Neuronal stem cell (in vitro differentiated cells): Measurements from ENCODE around the gene MT1A. TPM values are rescaled to one million over a fixed set of nuclear protein-coding genes. Genes with fewer than 3 reads are reported as not detected.

Experiments
- DNase-seq: peaks from one replicate; pipeline ENCODE4 v3.0.0-alpha.2; 2013; ENCODE audit warnings: low spot score
- H2AFZ ChIP-seq: one replicate; pipeline ENCODE4 v1.6.1; 2013; ENCODE audit warnings: mild to moderate bottlenecking, low read length, inconsistent platforms
- H2AK5ac ChIP-seq: 2 replicates; pipeline ENCODE4 v1.6.1; 2013; ENCODE audit warnings: low read depth, mild to moderate bottlenecking, inconsistent platforms, low read length, moderate library complexity, mixed read lengths
- H2BK120ac ChIP-seq: 2 replicates; pipeline ENCODE4 v1.6.1; 2013; ENCODE audit warnings: low read depth, mild to moderate bottlenecking, inconsistent platforms, low read length, moderate library complexity, mixed read lengths
- H2BK12ac ChIP-seq: one replicate; pipeline ENCODE4 v1.6.1; 2013; ENCODE audit warnings: low read length, inconsistent platforms
- H2BK15ac ChIP-seq: 2 replicates; pipeline ENCODE4 v1.6.1; 2013; ENCODE audit warnings: mild to moderate bottlenecking, low read length, inconsistent platforms, mixed read lengths
- H2BK5ac ChIP-seq: one replicate; pipeline ENCODE4 v1.6.1; 2013; ENCODE audit warnings: inconsistent platforms, mild to moderate bottlenecking, low read length, moderate library complexity
- H3K14ac ChIP-seq: one replicate; pipeline ENCODE4 v1.6.1; 2013; ENCODE audit warnings: low read length, inconsistent platforms
- H3K18ac ChIP-seq: 2 replicates; pipeline ENCODE4 v1.6.1; 2013; ENCODE audit warnings: low read length, inconsistent platforms
- H3K23ac ChIP-seq: 2 replicates; pipeline ENCODE4 v1.6.1; 2013; ENCODE audit warnings: low read depth, mild to moderate bottlenecking, mixed read lengths, low read length, inconsistent platforms; ENCODE audit not compliant: poor library complexity
- H3K27ac ChIP-seq: replicated peaks from 3 replicates; pipeline ENCODE4 v1.5.1; 2013; ENCODE audit warnings: low read length, inconsistent platforms
- H3K27me3 ChIP-seq, 3 experiments: 2 replicates each; pipeline ENCODE4 v1.6.1; 2013; ENCODE audit warnings: low read length in 3 of 3, mild to moderate bottlenecking in 2 of 3, inconsistent platforms in 1 of 3, low read depth in 1 of 3, mixed read lengths in 1 of 3, moderate library complexity in 1 of 3; ENCODE audit not compliant: control insufficient read depth in 3 of 3, insufficient read depth in 3 of 3
- H3K36me3 ChIP-seq, 2 donors: replicated peaks in 1 of 2; 2 replicates each; pipeline ENCODE4 v1.6.1; 2013; ENCODE audit warnings: low read length in 2 of 2; ENCODE audit not compliant: control insufficient read depth in 2 of 2, insufficient read depth in 2 of 2
- H3K4ac ChIP-seq: 2 replicates; pipeline ENCODE4 v1.6.1; 2013; ENCODE audit warnings: inconsistent platforms, mild to moderate bottlenecking, low read length, moderate library complexity
- H3K4me1 ChIP-seq, 2 donors: 1 replicate in 1 of 2; 2 replicates in 1 of 2; pipeline ENCODE4 v1.6.1; 2013; ENCODE audit warnings: low read length in 2 of 2, low read depth in 1 of 2; ENCODE audit not compliant: control insufficient read depth in 2 of 2, insufficient read depth in 1 of 2
- H3K4me2 ChIP-seq: one replicate; pipeline ENCODE4 v1.6.1; 2013; ENCODE audit warnings: mild to moderate bottlenecking, low read length, inconsistent platforms; ENCODE audit not compliant: insufficient read depth, poor library complexity, severe bottlenecking
- H3K4me3 ChIP-seq, 2 donors: 2 replicates each; pipeline ENCODE4 v1.5.1; 2013; ENCODE audit warnings: low read length in 2 of 2, mild to moderate bottlenecking in 2 of 2, inconsistent platforms in 1 of 2, moderate library complexity in 1 of 2
- H3K79me1 ChIP-seq: one replicate; pipeline ENCODE4 v1.6.1; 2013; ENCODE audit warnings: low read depth, mild to moderate bottlenecking, inconsistent platforms, low read length, moderate library complexity
- H3K9ac ChIP-seq: one replicate; pipeline ENCODE4 v1.6.1; 2013; ENCODE audit warnings: mild to moderate bottlenecking, low read depth, low read length, inconsistent platforms; ENCODE audit not compliant: poor library complexity
- H3K9me3 ChIP-seq, 2 donors: replicated peaks in 1 of 2; 2 replicates each; pipeline versions ENCODE3 to v1.6.1; 2013; ENCODE audit warnings: low read length in 2 of 2, mild to moderate bottlenecking in 2 of 2, inconsistent platforms in 1 of 2, low read depth in 1 of 2, mixed read lengths in 1 of 2, moderate library complexity in 1 of 2; ENCODE audit not compliant: control insufficient read depth in 2 of 2, insufficient read depth in 1 of 2
- H4K8ac ChIP-seq: one replicate; pipeline ENCODE4 v1.6.1; 2013; ENCODE audit warnings: low read depth, mild to moderate bottlenecking, inconsistent platforms, low read length, moderate library complexity
- H4K91ac ChIP-seq: one replicate; pipeline ENCODE4 v1.6.1; 2013; ENCODE audit warnings: low read length, low read depth, mild to moderate bottlenecking, inconsistent platforms; ENCODE audit not compliant: poor library complexity
- WGBS, 2 donors: extraction: QIAGEN DNeasy Blood & Tissue Kit; methylation state at CpG; one replicate each; pipeline ENCODE4 v1.1.7; 2013; ENCODE audit warnings: missing lambda C conversion rate in 2 of 2, mixed read lengths in 1 of 2; ENCODE audit not compliant: insufficient read length in 2 of 2, insufficient replicate concordance in 1 of 2; ENCODE audit errors: extremely low coverage in 2 of 2; 5-methylcytosine and 5-hydroxymethylcytosine counted together
- polyA plus RNA-seq, 2 experiments: library from polyadenylated mRNA; stranded (reverse); fragments of 200-250 nt; gene quantifications; one replicate each; pipeline ENCODE4 v1.2.3, GENCODE V29; 2013

The MT1A gene
- not detected for polyA plus RNA-seq (2013, experiment 1 of 2)
- polyA plus RNA-seq (2013, experiment 2 of 2) = not detected

DNA sequence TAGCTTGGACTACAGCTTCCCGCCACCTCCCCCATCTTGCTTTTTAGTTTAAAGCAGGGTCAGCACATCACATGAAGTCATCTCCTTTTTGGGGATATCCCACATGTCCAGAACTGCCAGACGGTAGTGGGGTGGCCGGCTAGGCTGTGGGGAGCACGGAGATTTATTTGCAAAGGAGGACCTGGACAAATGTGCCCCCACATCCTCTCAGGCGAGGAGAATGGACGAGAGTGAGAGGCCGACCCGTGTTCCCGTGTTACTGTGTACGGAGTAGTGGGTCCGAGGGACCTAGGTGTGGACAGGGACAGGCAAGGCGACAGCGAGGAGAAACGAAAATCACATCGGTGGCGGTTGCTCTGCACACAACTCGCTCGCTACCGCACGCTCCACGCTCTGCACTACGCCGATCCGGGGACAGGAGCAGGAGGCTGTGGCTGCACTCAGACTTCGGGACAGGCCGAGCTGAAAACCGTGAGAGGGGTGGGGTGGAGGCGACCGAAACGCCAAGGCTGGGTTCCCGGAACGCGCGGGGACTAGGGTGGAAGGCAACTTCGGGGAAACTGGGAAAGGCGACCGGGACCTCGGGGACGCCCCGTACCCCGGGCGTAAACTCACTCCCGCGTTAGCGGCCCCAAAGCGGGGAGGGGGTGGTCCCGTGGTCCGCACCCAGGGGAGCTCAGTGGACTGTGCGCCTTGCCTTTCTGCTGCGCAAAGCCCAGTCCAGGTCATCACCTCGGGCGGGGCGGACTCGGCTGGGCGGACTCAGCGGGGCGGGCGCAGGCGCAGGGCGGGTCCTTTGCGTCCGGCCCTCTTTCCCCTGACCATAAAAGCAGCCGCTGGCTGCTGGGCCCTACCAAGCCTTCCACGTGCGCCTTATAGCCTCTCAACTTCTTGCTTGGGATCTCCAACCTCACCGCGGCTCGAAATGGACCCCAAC lies at the start of gene MT1A:
TSS of gene MT1A (plus strand) at position 853 of the 937 bp plus-strand sequence. CDS start at position 926, 73 bp downstream.
- H3K36me3 ChIP-seq = no peaks in the 10 kb centered on the region
- H3K27me3 ChIP-seq = peaks cover 53 to 100% (median 98%) of the 10 kb centered on the region in 3 experiments
- peak within 1 kb of the TSS; percentile 54 for H3K4me2 ChIP-seq
- no peaks in the 10 kb centered on the region for H3K79me1 ChIP-seq
- no peak within 1 kb of the TSS for H2BK120ac ChIP-seq
- no peak within 1 kb of the TSS for H3K14ac ChIP-seq
- H4K8ac ChIP-seq = no peak within 1 kb of the TSS
- H2BK5ac ChIP-seq = no peak within 1 kb of the TSS
- no peaks in the 10 kb centered on the region for H3K9me3 ChIP-seq
- DNase-seq = no peak
- peak within 1 kb of the TSS; percentile 76 for H2AFZ ChIP-seq
- peaks cover 1 to 3% of the 10 kb centered on the region in 2 donors for H3K4me1 ChIP-seq
- no peak within 1 kb of the TSS for H2AK5ac ChIP-seq
- WGBS, 2 donors = no CpG with 5 or more reads among the region's 68 CpGs
- H2BK15ac ChIP-seq = no peak within 1 kb of the TSS
- no peak within 1 kb of the TSS for H3K4ac ChIP-seq
- peak within 1 kb of the TSS; percentile 18 to 72 for H3K4me3 ChIP-seq
- no peak within 1 kb of the TSS for H2BK12ac ChIP-seq
- peak within 1 kb of the TSS; percentile 57 for H3K9ac ChIP-seq
- no peak within 1 kb of the TSS for H3K27ac ChIP-seq
- H3K23ac ChIP-seq = peak within 1 kb of the TSS; percentile 90
- H3K18ac ChIP-seq = peak within 1 kb of the TSS; percentile 54
- H4K91ac ChIP-seq = no peak within 1 kb of the TSS

DNA sequence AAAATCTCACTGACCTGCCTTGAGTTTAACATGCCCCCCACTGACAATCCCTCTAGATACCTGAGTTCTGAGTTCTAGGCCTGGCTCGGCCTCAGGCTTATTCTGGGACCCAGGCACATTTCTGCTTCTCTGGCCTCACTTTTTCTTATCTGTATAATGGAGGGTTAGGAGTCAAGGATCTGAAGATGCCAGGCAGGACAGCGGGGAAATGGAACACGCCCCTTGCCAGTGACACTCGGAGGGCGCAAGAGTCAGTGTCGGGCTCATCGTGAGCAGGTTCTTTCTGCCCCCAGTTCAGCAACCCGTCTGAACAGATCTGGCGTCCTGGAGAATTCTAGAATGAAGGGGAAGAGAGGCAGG lies 49.7 kb upstream of the MT1A start:
- peak overlapping the region; percentile 92 for H3K9ac ChIP-seq
- no peak for DNase-seq
- H3K23ac ChIP-seq = no peak overlapping the region
- H3K14ac ChIP-seq = peak overlapping the region; percentile 86
- H3K4ac ChIP-seq = no peak overlapping the region
- H2BK5ac ChIP-seq = no peak overlapping the region
- peaks cover 0 to 6% of the 10 kb centered on the region in 2 donors for H3K4me1 ChIP-seq
- peak overlapping the region; percentile 33 to 78 for H3K4me3 ChIP-seq
- no peaks in the 10 kb centered on the region for H3K36me3 ChIP-seq
- H3K27me3 ChIP-seq = peaks cover 8 to 70% (median 45%) of the 10 kb centered on the region in 3 experiments
- WGBS, 2 donors = no CpG with 5 or more reads among the region's 9 CpGs
- no peak overlapping the region for H2BK12ac ChIP-seq
- H2BK15ac ChIP-seq = no peak overlapping the region
- no peak overlapping the region for H2AK5ac ChIP-seq
- H3K27ac ChIP-seq = no peak overlapping the region
- H3K18ac ChIP-seq = peak overlapping the region; percentile 89
- no peak overlapping the region for H4K8ac ChIP-seq
- H3K9me3 ChIP-seq = no peaks in the 10 kb centered on the region
- H2BK120ac ChIP-seq = no peak overlapping the region
- H3K4me2 ChIP-seq = peak overlapping the region; percentile 81
- H2AFZ ChIP-seq = peak overlapping the region; percentile 73
- no peak overlapping the region for H4K91ac ChIP-seq
- H3K79me1 ChIP-seq = no peaks in the 10 kb centered on the region

DNA sequence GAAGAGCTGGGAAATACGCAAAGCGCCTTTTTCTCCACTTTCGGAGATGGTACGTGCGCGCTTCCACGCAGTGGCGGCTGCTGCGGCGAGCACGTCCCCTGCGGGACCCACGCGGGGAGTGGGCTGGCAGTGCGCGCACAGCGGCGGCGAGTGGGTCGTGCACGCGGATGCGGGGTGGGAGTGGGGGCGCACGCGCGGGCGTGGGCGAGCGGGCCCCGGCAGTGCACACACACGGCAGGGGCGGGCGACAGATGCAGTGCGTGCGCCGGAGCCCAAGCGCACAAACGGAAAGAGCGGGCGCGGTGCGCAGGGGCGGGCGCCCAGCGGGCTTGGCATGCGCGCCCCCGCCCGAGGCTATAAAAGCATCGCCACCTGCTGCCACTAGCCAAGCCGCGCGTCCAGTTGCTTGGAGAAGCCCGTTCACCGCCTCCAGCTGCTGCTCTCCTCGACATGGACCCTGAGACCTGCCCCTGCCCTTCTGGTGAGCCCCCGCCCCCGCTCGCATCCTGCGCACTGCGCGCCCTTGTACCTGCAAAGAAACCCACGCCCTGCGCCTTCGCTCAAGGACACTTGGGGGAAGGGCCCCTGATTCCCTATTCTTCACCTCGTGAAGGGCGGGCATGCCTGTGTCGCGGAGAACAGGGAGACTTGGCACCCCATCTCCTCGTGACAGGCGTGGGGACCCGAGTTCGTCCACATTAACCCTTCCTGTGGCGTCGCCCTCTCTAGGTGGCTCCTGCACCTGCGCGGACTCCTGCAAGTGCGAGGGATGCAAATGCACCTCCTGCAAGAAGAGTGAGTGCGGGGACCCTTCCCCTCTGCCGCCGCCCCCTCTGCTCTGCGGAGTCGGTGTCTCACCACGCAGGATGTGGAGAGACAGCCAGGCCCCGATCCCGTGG lies 49.1 kb upstream of the MT1A start, which contains the start of gene MT3:
TSS of gene MT3 (plus strand) at position 388 of the 899 bp plus-strand sequence. CDS start at position 451, 63 bp downstream.
- peak within 1 kb of the TSS; percentile 33 to 78 for H3K4me3 ChIP-seq
- peak within 1 kb of the TSS; percentile 76 for H2BK15ac ChIP-seq
- no peak within 1 kb of the TSS for H2BK12ac ChIP-seq
- peaks cover 8 to 70% (median 45%) of the 10 kb centered on the region in 3 experiments for H3K27me3 ChIP-seq
- H2BK120ac ChIP-seq = peak within 1 kb of the TSS; percentile 35
- peak within 1 kb of the TSS; percentile 86 for H3K14ac ChIP-seq
- H3K9ac ChIP-seq = peak within 1 kb of the TSS; percentile 92
- no peak within 1 kb of the TSS for H2BK5ac ChIP-seq
- no peaks in the 10 kb centered on the region for H3K79me1 ChIP-seq
- H4K8ac ChIP-seq = peak within 1 kb of the TSS; percentile 48
- no peak within 1 kb of the TSS for H3K4ac ChIP-seq
- H3K4me1 ChIP-seq = peaks cover 0 to 6% of the 10 kb centered on the region in 2 donors
- no peak within 1 kb of the TSS for H4K91ac ChIP-seq
- H3K23ac ChIP-seq = peak within 1 kb of the TSS; percentile 87
- H3K9me3 ChIP-seq = peaks cover 0 to 2% of the 10 kb centered on the region in 2 donors
- no peak for DNase-seq
- peak within 1 kb of the TSS; percentile 73 for H2AFZ ChIP-seq
- no peak within 1 kb of the TSS for H3K27ac ChIP-seq
- no peak within 1 kb of the TSS for H2AK5ac ChIP-seq
- no CpG with 5 or more reads among the region's 87 CpGs for WGBS, 2 donors
- H3K18ac ChIP-seq = peak within 1 kb of the TSS; percentile 89
- peak within 1 kb of the TSS; percentile 81 for H3K4me2 ChIP-seq
- H3K36me3 ChIP-seq = no peaks in the 10 kb centered on the region
